SK-N-MC (cell line): Measurements from ENCODE around the gene CHTOP.

Experiments
- DNase-seq: peaks from one replicate; pipeline ENCODE4 v3.0.0-alpha.2; 2011; ENCODE audit warnings: low read depth, low spot score
- H3K27ac ChIP-seq: fragments of 200-600 bp; sonication (generic); 2 replicates; pipeline ENCODE4 v1.5.1; 2016; ENCODE audit warnings: mixed run types
- H3K36me3 ChIP-seq: fragments of 200-600 bp; sonication (generic); 2 replicates; pipeline ENCODE4 v1.6.1; 2017; ENCODE audit warnings: antibody characterized with exemption, low read length, mixed read lengths; ENCODE audit not compliant: insufficient read depth
- H3K4me3 ChIP-seq: fragments of 200-600 bp; sonication (generic); 2 replicates; pipeline ENCODE4 v1.5.1; 2016
- H3K9ac ChIP-seq: fragments of 200-600 bp; sonication (generic); 2 replicates; pipeline ENCODE4 v1.8.0; 2017; ENCODE audit warnings: mixed run types, mixed read lengths; ENCODE audit not compliant: insufficient read length
- H3K9me3 ChIP-seq: fragments of 200-600 bp; sonication (generic); 2 replicates; pipeline ENCODE4 v1.6.1; 2017; ENCODE audit warnings: low read depth, mild to moderate bottlenecking, antibody characterized with exemption, low read length, moderate library complexity, mixed read lengths
- EZH2 ChIP-seq: fragments of 200-600 bp; sonication (generic); IDR thresholded peaks from one replicate; pipeline ENCODE4 v1.6.1; 2017; ENCODE audit warnings: antibody characterized with exemption
- FOXP2 ChIP-seq: optimal IDR thresholded peaks from 2 replicates; pipeline ENCODE3; 2011; ENCODE audit warnings: mild to moderate bottlenecking, moderate library complexity; ENCODE audit not compliant: insufficient read depth; ENCODE audit errors: extremely low read length, control extremely low read depth
- POLR2AphosphoS5 ChIP-seq: IDR thresholded peaks from 2 replicates; pipeline ENCODE4 v1.6.1; 2012; ENCODE audit warnings: mild to moderate bottlenecking, low read depth, low read length, borderline replicate concordance

CHTOP gene

DNA sequence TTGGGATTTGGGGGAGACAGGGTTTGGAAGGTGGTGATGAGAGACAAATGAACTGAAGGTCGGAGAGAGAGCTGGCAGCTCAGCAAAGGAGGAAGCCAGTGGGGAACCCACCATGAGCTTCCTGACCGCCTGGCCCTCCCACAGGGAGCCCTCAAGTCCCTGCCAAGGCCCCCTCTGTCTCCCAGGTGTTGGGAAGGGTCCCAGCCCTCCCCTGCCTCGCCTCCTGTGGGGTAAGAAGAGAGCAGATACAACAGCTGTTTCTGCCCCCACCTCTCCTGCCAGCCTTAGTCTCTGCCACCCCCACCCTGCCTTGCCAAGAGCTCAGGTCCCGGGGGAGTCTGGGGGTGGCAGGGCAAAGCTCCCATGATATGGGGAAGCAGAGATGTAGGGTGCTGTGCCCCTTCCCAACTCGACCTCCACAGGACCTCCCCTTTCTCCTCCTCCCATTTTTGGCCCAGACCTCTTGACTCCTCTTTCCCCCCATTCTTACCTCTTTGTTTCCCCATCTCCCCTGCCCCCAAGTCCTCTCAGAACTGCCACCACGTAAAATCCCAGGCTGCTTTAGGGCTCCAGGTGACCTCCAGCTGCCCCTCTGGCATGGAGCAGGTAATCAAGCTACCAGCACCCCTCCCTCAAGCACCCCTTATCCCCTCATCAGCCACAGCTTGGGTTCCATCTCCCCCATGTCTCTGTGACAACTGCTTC is 5.1 kb upstream of the CHTOP start:
- Histone ChIP-seq H3K27ac (no peak overlapping the region), H3K36me3 (no peaks in the 10 kb centered on the region), H3K9ac (no peak overlapping the region), H3K9me3 (no peaks in the 10 kb centered on the region), H3K4me3 (no peak overlapping the region)
- no peak for DNase-seq
- TF ChIP-seq EZH2 (no peak), POLR2AphosphoS5 (no peak), FOXP2 (no peak)

DNA sequence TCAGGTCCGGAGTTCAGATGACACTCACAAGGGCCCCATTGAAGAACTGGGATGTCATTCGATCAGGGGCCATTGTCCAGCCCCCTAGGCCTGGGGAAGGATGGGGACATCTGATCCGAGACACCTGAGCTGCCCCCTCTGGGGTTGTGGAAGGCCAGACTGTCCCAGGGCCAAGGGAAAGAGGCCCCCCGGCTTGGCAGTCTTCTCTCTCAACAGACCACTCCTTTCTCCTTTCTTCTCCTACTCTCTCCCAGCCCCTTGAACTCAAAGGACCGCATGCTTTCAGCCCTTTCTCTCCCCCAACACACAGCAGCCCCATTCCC is 4.6 kb upstream of the CHTOP start:
- DNase-seq = no peak
- Histone ChIP-seq H3K36me3 (no peaks in the 10 kb centered on the region), H3K9me3 (no peaks in the 10 kb centered on the region), H3K9ac (no peak overlapping the region), H3K4me3 (no peak overlapping the region), H3K27ac (no peak overlapping the region)
- TF ChIP-seq EZH2 (no peak), POLR2AphosphoS5 (no peak), FOXP2 (no peak)

DNA sequence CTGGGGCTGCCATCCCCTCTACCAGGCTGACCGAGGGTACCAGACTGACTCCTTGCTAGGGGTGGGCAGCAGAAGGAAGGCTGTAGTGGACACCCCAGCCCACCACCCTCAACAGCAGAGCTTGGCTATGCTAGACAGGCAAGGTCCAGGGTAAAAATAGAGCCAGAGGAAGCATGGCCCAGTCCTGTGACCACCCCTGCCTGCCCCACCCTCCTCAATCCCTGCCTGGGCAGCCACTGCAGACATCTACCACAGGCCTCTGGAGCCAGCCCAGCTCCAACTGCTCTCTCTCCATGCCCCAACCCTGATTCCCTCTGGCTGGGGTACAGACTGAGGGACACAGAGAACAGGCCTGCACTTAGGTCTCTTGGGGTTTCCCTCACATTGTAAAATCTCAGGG is 3.9 kb upstream of the CHTOP start:
- TF ChIP-seq FOXP2 (no peak), EZH2 (no peak), POLR2AphosphoS5 (no peak)
- no peaks in the 10 kb centered on the region for H3K36me3 ChIP-seq
- DNase-seq = no peak
- no peak overlapping the region for H3K27ac ChIP-seq
- no peak overlapping the region for H3K4me3 ChIP-seq
- H3K9ac ChIP-seq = no peak overlapping the region
- no peaks in the 10 kb centered on the region for H3K9me3 ChIP-seq

DNA sequence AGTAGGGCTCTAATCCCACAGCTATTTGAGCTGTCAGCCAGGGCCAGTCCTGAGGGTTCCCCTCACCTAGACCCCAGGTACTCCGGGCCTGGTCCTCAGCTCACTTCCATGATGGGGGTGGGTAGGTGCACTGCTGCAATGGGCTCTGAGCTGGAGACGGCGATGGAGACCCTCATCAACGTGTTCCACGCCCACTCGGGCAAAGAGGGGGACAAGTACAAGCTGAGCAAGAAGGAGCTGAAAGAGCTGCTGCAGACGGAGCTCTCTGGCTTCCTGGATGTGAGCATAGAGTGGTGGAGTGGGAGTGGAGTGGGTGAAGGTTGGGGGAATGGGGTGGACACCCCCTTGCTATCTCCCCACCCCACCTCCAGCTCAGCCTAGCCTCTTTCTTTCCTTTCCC is 3.5 kb upstream of the CHTOP start:
- no peak overlapping the region for H3K9ac ChIP-seq
- H3K36me3 ChIP-seq = peaks cover 1% of the 10 kb centered on the region; the same call in 1 of the 2 replicates
- H3K4me3 ChIP-seq = no peak overlapping the region
- peak overlapping the region; percentile 65; the same call in 1 of the 2 replicates for H3K27ac ChIP-seq
- TF ChIP-seq POLR2AphosphoS5 (no peak), FOXP2 (no peak)
- no peak for DNase-seq
- H3K9me3 ChIP-seq = no peaks in the 10 kb centered on the region

DNA sequence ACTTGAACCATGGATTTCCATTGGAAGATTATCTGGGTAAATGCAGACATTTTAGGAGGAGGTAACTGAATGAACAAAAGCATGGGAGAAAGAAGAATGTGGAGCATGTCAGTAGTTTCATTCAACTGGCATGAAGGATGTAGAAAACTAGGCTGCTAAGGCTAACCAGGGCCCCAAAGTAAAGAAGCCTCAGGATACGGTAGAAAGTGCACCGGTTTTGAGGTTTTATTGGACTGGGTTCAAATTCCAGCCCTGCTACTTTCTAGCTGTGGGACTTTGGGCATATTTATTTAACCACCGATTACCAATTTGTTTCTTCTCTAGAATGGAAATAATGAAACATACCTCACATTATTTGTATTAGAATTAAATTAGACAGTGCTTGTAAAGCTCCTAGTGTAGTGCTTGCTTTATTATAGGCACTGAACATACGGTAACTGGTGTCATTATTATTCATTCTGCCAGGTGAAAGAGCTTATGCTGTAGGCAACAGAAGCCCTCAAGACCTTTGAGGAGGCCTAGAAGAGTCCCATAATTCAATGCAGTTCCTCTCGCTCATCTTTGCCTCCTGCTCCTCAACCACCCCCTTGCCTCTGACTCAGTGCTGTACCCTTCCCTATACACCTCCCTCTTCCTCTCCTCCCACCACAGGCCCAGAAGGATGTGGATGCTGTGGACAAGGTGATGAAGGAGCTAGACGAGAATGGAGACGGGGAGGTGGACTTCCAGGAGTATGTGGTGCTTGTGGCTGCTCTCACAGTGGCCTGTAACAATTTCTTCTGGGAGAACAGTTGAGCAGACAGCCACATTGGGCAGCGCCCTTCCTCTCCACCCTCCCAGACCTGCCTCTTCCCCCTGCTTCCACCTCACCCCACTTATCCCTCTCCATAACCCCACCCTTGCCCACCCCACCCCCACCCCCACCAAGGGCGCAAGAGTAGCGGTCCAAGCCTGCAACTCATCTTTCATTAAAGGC is 2.5 kb upstream of the CHTOP start:
- peak overlapping the region; percentile 65 for H3K27ac ChIP-seq
- TF ChIP-seq POLR2AphosphoS5 (no peak), EZH2 (no peak), FOXP2 (no peak)
- H3K36me3 ChIP-seq = peaks cover 11% of the 10 kb centered on the region
- H3K9ac ChIP-seq = no peak overlapping the region
- H3K9me3 ChIP-seq = no peaks in the 10 kb centered on the region
- H3K4me3 ChIP-seq = no peak overlapping the region
- no peak for DNase-seq

DNA sequence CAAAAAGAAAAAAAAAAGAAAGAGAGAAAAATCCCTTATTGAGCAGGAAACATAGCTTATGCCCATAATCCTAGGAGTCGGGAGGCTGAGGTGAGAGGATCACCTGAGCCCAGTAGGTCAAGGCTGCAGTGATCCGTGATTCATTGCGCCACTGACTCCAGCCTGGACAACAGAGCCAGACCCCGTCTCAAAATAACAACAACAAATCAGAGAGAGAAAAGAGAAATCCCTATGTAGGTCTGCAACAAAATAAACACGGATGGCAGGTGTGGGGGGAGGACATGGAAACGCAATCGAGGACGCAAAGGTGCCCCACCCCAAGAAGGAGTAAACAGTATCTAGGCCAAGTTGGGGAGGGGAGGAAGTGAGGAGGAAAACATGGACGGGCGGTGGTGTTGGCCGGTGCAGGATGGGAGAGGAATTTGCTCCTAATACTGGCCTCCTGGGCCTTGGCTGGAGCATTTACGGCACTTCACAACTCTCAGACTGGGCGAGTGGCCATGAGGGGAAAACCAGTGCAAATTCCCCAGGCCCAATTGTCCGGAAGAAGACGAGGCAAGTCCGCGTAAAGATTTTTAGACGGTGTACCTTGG is 609 bp upstream of the CHTOP start:
- Histone ChIP-seq H3K9me3 (no peaks in the 10 kb centered on the region), H3K4me3 (peak overlapping the region; percentile 100), H3K36me3 (peaks cover 30% of the 10 kb centered on the region), H3K9ac (no peak overlapping the region), H3K27ac (no peak overlapping the region)
- TF ChIP-seq FOXP2 (no peak), EZH2 (no peak), POLR2AphosphoS5 (no peak)
- no peak for DNase-seq

DNA sequence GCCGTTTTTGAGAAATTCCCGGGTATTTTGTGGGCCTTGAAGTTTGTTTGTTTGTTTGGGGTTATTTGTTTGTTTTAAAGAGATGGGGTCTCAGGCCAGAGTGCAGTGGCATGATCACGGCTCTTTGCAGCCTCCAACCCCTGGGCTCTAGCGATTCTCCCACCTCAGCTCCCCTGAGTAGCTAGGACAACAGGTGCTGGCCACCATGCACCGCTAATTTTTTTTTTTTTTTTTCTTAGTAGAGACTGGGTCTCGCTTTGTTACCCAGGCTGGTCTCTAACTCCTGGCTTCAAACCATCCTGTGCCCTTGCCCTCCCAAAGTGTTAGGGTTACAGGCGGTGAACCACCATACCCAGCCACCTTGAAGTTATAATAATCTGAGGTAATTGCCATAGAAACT is 2.0 kb downstream of the CHTOP start:
- Histone ChIP-seq H3K9me3 (no peaks in the 10 kb centered on the region), H3K9ac (no peak overlapping the region), H3K4me3 (peak overlapping the region; percentile 100), H3K27ac (peak overlapping the region; percentile 31; the same call in 1 of the 2 replicates), H3K36me3 (peaks cover 56% of the 10 kb centered on the region)
- no peak for DNase-seq
- TF ChIP-seq FOXP2 (no peak), POLR2AphosphoS5 (no peak), EZH2 (no peak)

DNA sequence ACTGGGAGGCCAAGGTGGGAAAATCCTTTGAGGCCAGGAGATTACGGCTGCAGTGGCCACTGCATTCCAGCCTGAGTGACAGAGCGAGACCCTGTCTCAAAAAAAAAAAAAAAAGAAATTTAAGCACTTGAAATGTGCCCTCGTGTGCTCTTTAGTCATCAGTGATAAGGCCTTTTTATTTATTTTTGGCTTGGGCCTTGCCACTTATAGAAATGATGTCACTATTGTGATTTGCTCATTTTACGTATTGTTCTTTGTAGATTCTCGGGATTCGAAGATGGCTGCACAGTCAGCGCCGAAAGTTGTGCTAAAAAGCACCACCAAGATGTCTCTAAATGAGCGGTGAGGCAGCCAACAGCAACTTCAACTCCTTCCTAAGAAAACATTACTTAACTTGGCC is 2.4 kb downstream of the CHTOP start:
- no peak overlapping the region for H3K9ac ChIP-seq
- TF ChIP-seq POLR2AphosphoS5 (no peak), FOXP2 (no peak), EZH2 (no peak)
- H3K36me3 ChIP-seq = peaks cover 61% of the 10 kb centered on the region
- H3K4me3 ChIP-seq = no peak overlapping the region
- no peaks in the 10 kb centered on the region for H3K9me3 ChIP-seq
- no peak for DNase-seq
- peak overlapping the region; percentile 31; the same call in 1 of the 2 replicates for H3K27ac ChIP-seq
